A549 (cell line): ENCODE results near the gene ADAM29.

Experiments used
- CEBPB ChIP-seq, 2 experiments: fragments of >200 bp in 1 of 2; sonication (Bioruptor Twin) in 1 of 2; formaldehyde crosslinking in 1 of 2; IDR thresholded peaks; 2 replicates each; pipeline ENCODE4 v1.6.1; 2012 to 2016
- EHMT2 ChIP-seq: fragments of 200-600 bp; sonication (generic); IDR thresholded peaks from 2 replicates; pipeline ENCODE4 v1.6.1; 2016; ENCODE audit warnings: antibody characterized with exemption, low read depth, mild to moderate bottlenecking, moderate library complexity
- HDAC2 ChIP-seq: fragments of 200-600 bp; sonication (generic); IDR thresholded peaks from 2 replicates; pipeline ENCODE4 v1.6.1; 2016
- NPAS2 ChIP-seq: fragments of 250-450 bp; sonication (Bioruptor Pico); IDR thresholded peaks from 2 replicates; pipeline ENCODE4 v1.8.0; 2022; ENCODE audit warnings: mild to moderate bottlenecking, moderate library complexity, borderline replicate concordance
- NR3C1 ChIP-seq: fragments of >200 bp; sonication (Bioruptor Twin); formaldehyde crosslinking; IDR thresholded peaks from 3 replicates; pipeline ENCODE4 v1.6.1; 2017
- POLR2A ChIP-seq: IDR thresholded peaks from 2 replicates; pipeline ENCODE4 v1.6.1; 2012; ENCODE audit warnings: mild to moderate bottlenecking, low read length
- RAD21 ChIP-seq, 2 experiments: fragments of >200 bp in 1 of 2; sonication (Bioruptor Twin) in 1 of 2; formaldehyde crosslinking in 1 of 2; IDR thresholded peaks in 1 of 2; conservative IDR thresholded peaks in 1 of 2; 2 replicates in 1 of 2; 3 replicates in 1 of 2; pipeline ENCODE4 v1.6.1; 2012 to 2018; ENCODE audit warnings: inconsistent platforms in 1 of 2
- RCOR1 ChIP-seq: fragments of 150-350 bp; IDR thresholded peaks from 2 replicates; pipeline ENCODE4 v1.6.1; 2014; ENCODE audit warnings: antibody characterized with exemption, low read length, low read depth
- TF ChIP-seq, protein P1 (sequence below): fragments of >200 bp; sonication (Bioruptor Twin); formaldehyde crosslinking; IDR thresholded peaks from 3 replicates; pipeline ENCODE4 v1.5.1; 2016
- TF ChIP-seq, protein P2 (sequence below): IDR thresholded peaks from 2 replicates; pipeline ENCODE4 v1.6.1; 2012
- TF ChIP-seq, protein P3 (sequence below): fragments of 150-350 bp; IDR thresholded peaks from 2 replicates; pipeline ENCODE4 v1.6.1; 2014; ENCODE audit warnings: low read depth, mild to moderate bottlenecking, low read length
- TF ChIP-seq, protein P4 (sequence below): IDR thresholded peaks from 2 replicates; pipeline ENCODE4 v1.6.1; 2012
- TF ChIP-seq, protein P5 (sequence below): fragments of 200-600 bp; sonication (generic); IDR thresholded peaks from 2 replicates; pipeline ENCODE4 v1.6.1; 2016; ENCODE audit warnings: antibody characterized with exemption, mild to moderate bottlenecking, moderate library complexity

DNA sequence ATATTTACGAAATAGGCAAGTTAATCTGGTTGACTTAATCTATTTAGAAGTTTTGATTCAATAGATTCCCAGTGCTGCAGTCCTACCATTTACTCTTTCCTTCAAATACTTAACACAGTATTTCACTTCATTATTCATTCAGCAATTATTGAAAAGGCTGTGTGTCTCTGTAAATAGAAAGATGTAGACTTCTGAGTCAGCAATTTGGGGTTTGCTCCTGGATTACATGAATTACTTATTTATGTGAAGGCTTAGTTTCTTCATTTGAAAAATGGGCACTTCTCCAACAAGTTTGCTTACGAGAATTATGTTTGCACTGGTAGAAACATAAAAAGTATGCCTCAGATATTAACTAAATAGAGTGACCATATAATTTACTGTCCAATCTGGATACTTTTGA, 17.4 kb downstream of the ADAM29 start:
- TF ChIP-seq NR3C1: no peak
- TF ChIP-seq, protein P1, sequence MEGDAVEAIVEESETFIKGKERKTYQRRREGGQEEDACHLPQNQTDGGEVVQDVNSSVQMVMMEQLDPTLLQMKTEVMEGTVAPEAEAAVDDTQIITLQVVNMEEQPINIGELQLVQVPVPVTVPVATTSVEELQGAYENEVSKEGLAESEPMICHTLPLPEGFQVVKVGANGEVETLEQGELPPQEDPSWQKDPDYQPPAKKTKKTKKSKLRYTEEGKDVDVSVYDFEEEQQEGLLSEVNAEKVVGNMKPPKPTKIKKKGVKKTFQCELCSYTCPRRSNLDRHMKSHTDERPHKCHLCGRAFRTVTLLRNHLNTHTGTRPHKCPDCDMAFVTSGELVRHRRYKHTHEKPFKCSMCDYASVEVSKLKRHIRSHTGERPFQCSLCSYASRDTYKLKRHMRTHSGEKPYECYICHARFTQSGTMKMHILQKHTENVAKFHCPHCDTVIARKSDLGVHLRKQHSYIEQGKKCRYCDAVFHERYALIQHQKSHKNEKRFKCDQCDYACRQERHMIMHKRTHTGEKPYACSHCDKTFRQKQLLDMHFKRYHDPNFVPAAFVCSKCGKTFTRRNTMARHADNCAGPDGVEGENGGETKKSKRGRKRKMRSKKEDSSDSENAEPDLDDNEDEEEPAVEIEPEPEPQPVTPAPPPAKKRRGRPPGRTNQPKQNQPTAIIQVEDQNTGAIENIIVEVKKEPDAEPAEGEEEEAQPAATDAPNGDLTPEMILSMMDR: no peak
- TF ChIP-seq, protein P2, sequence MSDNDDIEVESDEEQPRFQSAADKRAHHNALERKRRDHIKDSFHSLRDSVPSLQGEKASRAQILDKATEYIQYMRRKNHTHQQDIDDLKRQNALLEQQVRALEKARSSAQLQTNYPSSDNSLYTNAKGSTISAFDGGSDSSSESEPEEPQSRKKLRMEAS: no peak
- TF ChIP-seq, protein P3, sequence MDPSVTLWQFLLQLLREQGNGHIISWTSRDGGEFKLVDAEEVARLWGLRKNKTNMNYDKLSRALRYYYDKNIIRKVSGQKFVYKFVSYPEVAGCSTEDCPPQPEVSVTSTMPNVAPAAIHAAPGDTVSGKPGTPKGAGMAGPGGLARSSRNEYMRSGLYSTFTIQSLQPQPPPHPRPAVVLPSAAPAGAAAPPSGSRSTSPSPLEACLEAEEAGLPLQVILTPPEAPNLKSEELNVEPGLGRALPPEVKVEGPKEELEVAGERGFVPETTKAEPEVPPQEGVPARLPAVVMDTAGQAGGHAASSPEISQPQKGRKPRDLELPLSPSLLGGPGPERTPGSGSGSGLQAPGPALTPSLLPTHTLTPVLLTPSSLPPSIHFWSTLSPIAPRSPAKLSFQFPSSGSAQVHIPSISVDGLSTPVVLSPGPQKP: no peak
- no peak for TF ChIP-seq POLR2A
- TF ChIP-seq CEBPB (IDR thresholded peaks at IDR 0.05): no peak
- TF ChIP-seq RAD21 (conservative IDR thresholded peaks at IDR 0.05 in 1 of 2, IDR thresholded peaks at IDR 0.05 in 1 of 2): no peak
- TF ChIP-seq NPAS2 (CRISPR knock-in tag): no peak
- no peak for TF ChIP-seq HDAC2
- no peak for TF ChIP-seq EHMT2
- TF ChIP-seq, protein P4, sequence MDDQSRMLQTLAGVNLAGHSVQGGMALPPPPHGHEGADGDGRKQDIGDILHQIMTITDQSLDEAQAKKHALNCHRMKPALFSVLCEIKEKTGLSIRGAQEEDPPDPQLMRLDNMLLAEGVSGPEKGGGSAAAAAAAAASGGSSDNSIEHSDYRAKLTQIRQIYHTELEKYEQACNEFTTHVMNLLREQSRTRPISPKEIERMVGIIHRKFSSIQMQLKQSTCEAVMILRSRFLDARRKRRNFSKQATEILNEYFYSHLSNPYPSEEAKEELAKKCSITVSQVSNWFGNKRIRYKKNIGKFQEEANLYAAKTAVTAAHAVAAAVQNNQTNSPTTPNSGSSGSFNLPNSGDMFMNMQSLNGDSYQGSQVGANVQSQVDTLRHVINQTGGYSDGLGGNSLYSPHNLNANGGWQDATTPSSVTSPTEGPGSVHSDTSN: no peak
- TF ChIP-seq, protein P5, sequence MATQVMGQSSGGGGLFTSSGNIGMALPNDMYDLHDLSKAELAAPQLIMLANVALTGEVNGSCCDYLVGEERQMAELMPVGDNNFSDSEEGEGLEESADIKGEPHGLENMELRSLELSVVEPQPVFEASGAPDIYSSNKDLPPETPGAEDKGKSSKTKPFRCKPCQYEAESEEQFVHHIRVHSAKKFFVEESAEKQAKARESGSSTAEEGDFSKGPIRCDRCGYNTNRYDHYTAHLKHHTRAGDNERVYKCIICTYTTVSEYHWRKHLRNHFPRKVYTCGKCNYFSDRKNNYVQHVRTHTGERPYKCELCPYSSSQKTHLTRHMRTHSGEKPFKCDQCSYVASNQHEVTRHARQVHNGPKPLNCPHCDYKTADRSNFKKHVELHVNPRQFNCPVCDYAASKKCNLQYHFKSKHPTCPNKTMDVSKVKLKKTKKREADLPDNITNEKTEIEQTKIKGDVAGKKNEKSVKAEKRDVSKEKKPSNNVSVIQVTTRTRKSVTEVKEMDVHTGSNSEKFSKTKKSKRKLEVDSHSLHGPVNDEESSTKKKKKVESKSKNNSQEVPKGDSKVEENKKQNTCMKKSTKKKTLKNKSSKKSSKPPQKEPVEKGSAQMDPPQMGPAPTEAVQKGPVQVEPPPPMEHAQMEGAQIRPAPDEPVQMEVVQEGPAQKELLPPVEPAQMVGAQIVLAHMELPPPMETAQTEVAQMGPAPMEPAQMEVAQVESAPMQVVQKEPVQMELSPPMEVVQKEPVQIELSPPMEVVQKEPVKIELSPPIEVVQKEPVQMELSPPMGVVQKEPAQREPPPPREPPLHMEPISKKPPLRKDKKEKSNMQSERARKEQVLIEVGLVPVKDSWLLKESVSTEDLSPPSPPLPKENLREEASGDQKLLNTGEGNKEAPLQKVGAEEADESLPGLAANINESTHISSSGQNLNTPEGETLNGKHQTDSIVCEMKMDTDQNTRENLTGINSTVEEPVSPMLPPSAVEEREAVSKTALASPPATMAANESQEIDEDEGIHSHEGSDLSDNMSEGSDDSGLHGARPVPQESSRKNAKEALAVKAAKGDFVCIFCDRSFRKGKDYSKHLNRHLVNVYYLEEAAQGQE: no peak
- no peak for TF ChIP-seq RCOR1
